ENCODE measurements around the gene AP4S1. TPM values are rescaled to one million over a fixed set of nuclear protein-coding genes. Genes with fewer than 3 reads are reported as not detected.

Gene AP4S1
- polyA plus RNA-seq, 1 donor, result 12.9 TPM

GRCh38 chr14:31139301-31139847, 113.9 kb downstream of the AP4S1 start:
- no peak for DNase-seq

GRCh38 chr14:31142455-31143087, 117.1 kb downstream of the AP4S1 start:
- DNase-seq, result no peak

Other genes with a start within 250 kb of the AP4S1 start
- gene COCH, start 151.1 kb upstream of the AP4S1 start, polyA plus RNA-seq (ENCODE audit: insufficient read length), result 4.4 TPM
- 44.3 TPM for gene STRN3, start 730 bp downstream of the AP4S1 start, polyA plus RNA-seq (ENCODE audit: insufficient read length)
- gene HECTD1, start 182.1 kb downstream of the AP4S1 start, polyA plus RNA-seq (ENCODE audit: insufficient read length), result 116 TPM